Measurements from ENCODE around the gene CHCHD3. TPM values are rescaled to one million over a fixed set of nuclear protein-coding genes. Genes with fewer than 3 reads are reported as not detected.

CHCHD3 gene
- total and polyA plus RNA-seq, 4 donors: 20.1 to 78.0 (median 46.9) TPM

DNA sequence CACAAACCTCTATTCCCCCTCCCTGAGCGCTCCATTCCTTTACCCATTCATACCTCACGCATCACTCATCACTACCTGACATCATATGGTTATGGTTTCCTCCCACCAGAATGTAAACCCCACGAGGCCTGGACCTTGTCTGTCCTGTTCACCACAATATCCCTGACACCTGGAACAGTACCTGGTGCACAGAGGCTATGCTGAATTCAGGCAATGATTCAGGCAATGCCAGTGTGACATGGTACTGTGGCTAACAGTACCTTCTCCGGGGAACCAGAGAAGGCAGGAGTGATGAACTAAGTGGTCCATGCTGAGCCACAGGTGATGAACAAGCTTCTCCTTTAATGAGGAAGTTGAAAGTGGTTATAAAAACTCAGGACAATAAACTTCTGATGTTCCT lies 303.1 kb downstream of the CHCHD3 start:
- ATAC-seq (ENCODE audit: insufficient read depth, low FRiP score): no peak
- Histone ChIP-seq H3K4me1 (ENCODE audit: control insufficient read depth in 5 of 5, insufficient read depth in 5 of 5, low read length in 5 of 5) (no peaks in the 10 kb centered on the region), H3K4me3 (no peak overlapping the region), H3K9ac (ENCODE audit: insufficient read depth in 1 of 2, low read length in 2 of 2) (no peak overlapping the region), H3K36me3 (ENCODE audit: control insufficient read depth in 4 of 4, insufficient read depth in 4 of 4, low read length in 4 of 4) (peaks cover 0 to 2% (median 0%) of the 10 kb centered on the region in 4 donors), H3K27me3 (ENCODE audit: control insufficient read depth in 3 of 3, insufficient read depth in 3 of 3, low read length in 2 of 3) (no peaks in the 10 kb centered on the region), H3K9me3 (ENCODE audit: control insufficient read depth in 4 of 4, insufficient read depth in 3 of 4, low read length in 3 of 4) (no peaks in the 10 kb centered on the region), H3K27ac (ENCODE audit: low read depth in 1 of 2, low read length in 1 of 2) (no peak overlapping the region)
- no peak for DNase-seq
- 77 to 83% methylated on average over 4 of the region's 4 CpGs for WGBS, 2 donors
- no peak for TF ChIP-seq CTCF (IDR thresholded peaks at IDR 0.05; ENCODE audit: control extremely low read depth, extremely low read depth)

DNA sequence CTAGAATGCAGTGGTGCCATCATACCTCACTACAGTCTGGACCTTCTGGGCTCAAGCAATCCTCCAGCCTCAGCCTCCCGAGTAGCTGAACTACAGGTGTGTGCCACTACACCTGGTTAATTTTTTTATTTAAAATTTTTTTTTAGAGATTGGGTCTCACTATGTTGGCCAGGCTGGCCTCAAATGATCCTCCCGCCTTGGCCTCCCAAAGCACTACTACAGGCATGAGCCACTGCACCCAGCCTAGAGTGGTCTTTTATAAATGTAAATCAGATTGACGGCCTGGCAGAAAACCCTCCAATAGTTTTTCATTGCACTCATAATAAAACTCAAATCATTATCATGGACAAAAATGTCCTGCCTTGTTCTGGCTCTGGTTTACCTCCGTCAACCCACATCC lies 303.9 kb downstream of the CHCHD3 start:
- Histone ChIP-seq H3K4me3 (no peak overlapping the region), H3K27ac (ENCODE audit: low read depth in 1 of 2, low read length in 1 of 2) (no peak overlapping the region), H3K27me3 (ENCODE audit: control insufficient read depth in 3 of 3, insufficient read depth in 3 of 3, low read length in 2 of 3) (no peaks in the 10 kb centered on the region), H3K4me1 (ENCODE audit: control insufficient read depth in 5 of 5, insufficient read depth in 5 of 5, low read length in 5 of 5) (no peaks in the 10 kb centered on the region), H3K9me3 (ENCODE audit: control insufficient read depth in 4 of 4, insufficient read depth in 3 of 4, low read length in 3 of 4) (no peaks in the 10 kb centered on the region), H3K36me3 (ENCODE audit: control insufficient read depth in 4 of 4, insufficient read depth in 4 of 4, low read length in 4 of 4) (peaks cover 0 to 2% (median 0%) of the 10 kb centered on the region in 4 donors), H3K9ac (ENCODE audit: insufficient read depth in 1 of 2, low read length in 2 of 2) (no peak overlapping the region)
- WGBS, 2 donors: 95 to 96% methylated on average over 4 of the region's 4 CpGs
- TF ChIP-seq CTCF (IDR thresholded peaks at IDR 0.05; ENCODE audit: control extremely low read depth, extremely low read depth): no peak
- no peak for DNase-seq
- ATAC-seq (ENCODE audit: insufficient read depth, low FRiP score): no peak

- Histone ChIP-seq H3K9me3 (ENCODE audit: control insufficient read depth in 4 of 4, insufficient read depth in 3 of 4, low read length in 3 of 4) (no peaks in the 10 kb centered on the region), H3K36me3 (ENCODE audit: control insufficient read depth in 4 of 4, insufficient read depth in 4 of 4, low read length in 4 of 4) (peaks cover 0 to 2% (median 0%) of the 10 kb centered on the region in 4 donors), H3K27me3 (ENCODE audit: control insufficient read depth in 3 of 3, insufficient read depth in 3 of 3, low read length in 2 of 3) (no peaks in the 10 kb centered on the region), H3K9ac (ENCODE audit: insufficient read depth in 1 of 2, low read length in 2 of 2) (no peak overlapping the region), H3K27ac (ENCODE audit: low read depth in 1 of 2, low read length in 1 of 2) (no peak overlapping the region), H3K4me1 (ENCODE audit: control insufficient read depth in 5 of 5, insufficient read depth in 5 of 5, low read length in 5 of 5) (no peaks in the 10 kb centered on the region), H3K4me3 (no peak overlapping the region)
- ATAC-seq (ENCODE audit: insufficient read depth, low FRiP score) (no peak), DNase-seq (no peak)
- WGBS, 2 donors: 39 to 68% methylated on average over 7 of the region's 7 CpGs
- no peak for TF ChIP-seq CTCF (IDR thresholded peaks at IDR 0.05; ENCODE audit: control extremely low read depth, extremely low read depth)
These were observed 304.5 kb downstream of the CHCHD3 start for GRCh38 chr7:132777414-132777813.

DNA sequence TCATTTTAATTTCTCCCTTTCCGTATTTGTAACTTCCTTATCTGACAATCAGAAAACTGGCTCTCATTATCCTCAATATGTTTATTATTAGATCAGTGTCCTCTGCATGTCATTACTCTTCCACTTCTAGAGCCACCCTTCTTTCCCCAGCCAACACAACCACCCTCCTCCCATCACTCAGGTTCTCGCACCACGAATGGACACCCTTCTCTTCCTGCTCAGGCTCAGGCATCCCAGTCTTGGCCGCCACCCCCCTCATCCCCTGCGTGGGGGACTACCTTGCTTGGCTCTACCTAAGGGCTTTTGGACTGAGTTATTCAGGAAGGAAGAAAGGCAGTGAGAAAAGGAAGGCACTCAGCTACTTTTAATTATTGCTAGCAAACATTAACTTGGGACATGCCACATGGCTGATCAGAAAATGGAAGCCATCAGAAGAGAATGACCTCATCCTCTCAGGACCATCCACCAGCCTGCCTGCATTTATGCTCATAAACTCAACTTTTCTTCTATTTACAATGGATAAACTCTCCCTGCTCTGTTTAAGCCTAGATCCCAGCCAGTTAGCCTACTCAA lies 305.8 kb downstream of the CHCHD3 start:
- H3K4me1 ChIP-seq (ENCODE audit: control insufficient read depth in 5 of 5, insufficient read depth in 5 of 5, low read length in 5 of 5): peaks cover 0 to 2% (median 0%) of the 10 kb centered on the region in 5 donors
- no peaks in the 10 kb centered on the region for H3K27me3 ChIP-seq (ENCODE audit: control insufficient read depth in 3 of 3, insufficient read depth in 3 of 3, low read length in 2 of 3)
- H3K9ac ChIP-seq (ENCODE audit: insufficient read depth in 1 of 2, low read length in 2 of 2): no peak overlapping the region
- ATAC-seq (ENCODE audit: insufficient read depth, low FRiP score) (no peak), DNase-seq (no peak)
- 85 to 90% methylated on average over 5 of the region's 5 CpGs for WGBS, 2 donors
- no peaks in the 10 kb centered on the region for H3K36me3 ChIP-seq (ENCODE audit: control insufficient read depth in 4 of 4, insufficient read depth in 4 of 4, low read length in 4 of 4)
- no peak overlapping the region for H3K4me3 ChIP-seq
- TF ChIP-seq CTCF (IDR thresholded peaks at IDR 0.05; ENCODE audit: control extremely low read depth, extremely low read depth): no peak
- H3K27ac ChIP-seq (ENCODE audit: low read depth in 1 of 2, low read length in 1 of 2): no peak overlapping the region
- H3K9me3 ChIP-seq (ENCODE audit: control insufficient read depth in 4 of 4, insufficient read depth in 3 of 4, low read length in 3 of 4): no peaks in the 10 kb centered on the region

Data from lung (tissue), 12 donors.